WERI-Rb-1 (cell line): ENCODE measurements around the gene BLTP1.

ENCODE experiments used
- DNase-seq: peaks from one replicate; pipeline ENCODE4 v3.0.0-alpha.2; 2020
- H3K27ac ChIP-seq: fragments of 250-450 bp; sonication (Bioruptor Pico); 2 replicates; pipeline ENCODE4 v1.5.1; 2020; ENCODE audit warnings: mild to moderate bottlenecking, moderate library complexity
- H3K27me3 ChIP-seq: fragments of 250-450 bp; sonication (Bioruptor Pico); 2 replicates; pipeline ENCODE4 v1.5.1; 2021; ENCODE audit warnings: mild to moderate bottlenecking, low read depth, moderate library complexity; ENCODE audit not compliant: insufficient read depth, severe bottlenecking
- H3K36me3 ChIP-seq: fragments of 250-450 bp; sonication (Bioruptor Pico); 2 replicates; pipeline ENCODE4 v1.5.1; 2020; ENCODE audit warnings: mild to moderate bottlenecking, moderate library complexity
- H3K4me3 ChIP-seq: 2 replicates; pipeline ENCODE4 v1.5.1; 2011; ENCODE audit warnings: low read depth, mild to moderate bottlenecking, control low read depth, low read length
- H3K9me3 ChIP-seq: fragments of 250-450 bp; sonication (Bioruptor Pico); 2 replicates; pipeline ENCODE4 v1.5.1; 2021; ENCODE audit warnings: mild to moderate bottlenecking, moderate library complexity; ENCODE audit not compliant: severe bottlenecking
- CTCF ChIP-seq: IDR thresholded peaks from 2 replicates; pipeline ENCODE4 v1.5.1; 2011; ENCODE audit warnings: low read depth, mild to moderate bottlenecking, control low read depth, inconsistent platforms, low read length

The BLTP1 gene

GRCh38 chr4:122119739-122120138, 32.4 kb upstream of the BLTP1 start:
- Histone ChIP-seq H3K27ac (no peak overlapping the region), H3K27me3 (no peaks in the 10 kb centered on the region), H3K36me3 (no peaks in the 10 kb centered on the region), H3K9me3 (no peaks in the 10 kb centered on the region), H3K4me3 (no peak overlapping the region)
- no peak for TF ChIP-seq CTCF
- no peak for DNase-seq

- H3K4me3 ChIP-seq, result no peak overlapping the region
- no peak for DNase-seq
- no peak for TF ChIP-seq CTCF
- H3K9me3 ChIP-seq, result no peaks in the 10 kb centered on the region
- H3K27ac ChIP-seq, result no peak overlapping the region
- H3K36me3 ChIP-seq, result no peaks in the 10 kb centered on the region
- no peaks in the 10 kb centered on the region for H3K27me3 ChIP-seq
Measured at GRCh38 chr4:122121593-122121992, 30.5 kb upstream of the BLTP1 start.

GRCh38 chr4:122122083-122122482, 30.0 kb upstream of the BLTP1 start:
- no peaks in the 10 kb centered on the region for H3K27me3 ChIP-seq
- no peak overlapping the region for H3K4me3 ChIP-seq
- no peaks in the 10 kb centered on the region for H3K9me3 ChIP-seq
- TF ChIP-seq CTCF, result no peak
- no peaks in the 10 kb centered on the region for H3K36me3 ChIP-seq
- no peak for DNase-seq
- no peak overlapping the region for H3K27ac ChIP-seq

- no peaks in the 10 kb centered on the region for H3K9me3 ChIP-seq
- H3K27me3 ChIP-seq, result no peaks in the 10 kb centered on the region
- TF ChIP-seq CTCF, result no peak
- no peak for DNase-seq
- H3K36me3 ChIP-seq, result no peaks in the 10 kb centered on the region
- H3K4me3 ChIP-seq, result no peak overlapping the region
- H3K27ac ChIP-seq, result no peak overlapping the region
Measured at GRCh38 chr4:122129061-122129460, 23.1 kb upstream of the BLTP1 start.

- no peaks in the 10 kb centered on the region for H3K9me3 ChIP-seq
- no peak overlapping the region for H3K27ac ChIP-seq
- DNase-seq, result no peak
- H3K36me3 ChIP-seq, result no peaks in the 10 kb centered on the region
- no peaks in the 10 kb centered on the region for H3K27me3 ChIP-seq
- no peak for TF ChIP-seq CTCF
- no peak overlapping the region for H3K4me3 ChIP-seq
Measured at GRCh38 chr4:122131562-122132157, 20.5 kb upstream of the BLTP1 start.

- Histone ChIP-seq H3K9me3 (no peaks in the 10 kb centered on the region), H3K36me3 (no peaks in the 10 kb centered on the region), H3K4me3 (no peak overlapping the region), H3K27ac (no peak overlapping the region), H3K27me3 (no peaks in the 10 kb centered on the region)
- no peak for TF ChIP-seq CTCF
- no peak for DNase-seq
Measured at GRCh38 chr4:122132891-122133290, 19.2 kb upstream of the BLTP1 start.
